NT2/D1 (cell line): ENCODE measurements around the gene DYNC2LI1.

Experiments
- SUZ12 ChIP-seq: IDR thresholded peaks from 2 replicates; pipeline ENCODE4 v1.6.1; 2011; ENCODE audit not compliant: insufficient read length, insufficient read depth; ENCODE audit errors: extremely low read depth
- YY1 ChIP-seq: IDR thresholded peaks from 2 replicates; pipeline ENCODE4 v1.6.1; 2011; ENCODE audit not compliant: insufficient read length, insufficient read depth
- ZNF274 ChIP-seq: IDR thresholded peaks from 2 replicates; pipeline ENCODE4 v1.6.1; 2011; ENCODE audit warnings: mild to moderate bottlenecking, low read depth, low read length

DNA sequence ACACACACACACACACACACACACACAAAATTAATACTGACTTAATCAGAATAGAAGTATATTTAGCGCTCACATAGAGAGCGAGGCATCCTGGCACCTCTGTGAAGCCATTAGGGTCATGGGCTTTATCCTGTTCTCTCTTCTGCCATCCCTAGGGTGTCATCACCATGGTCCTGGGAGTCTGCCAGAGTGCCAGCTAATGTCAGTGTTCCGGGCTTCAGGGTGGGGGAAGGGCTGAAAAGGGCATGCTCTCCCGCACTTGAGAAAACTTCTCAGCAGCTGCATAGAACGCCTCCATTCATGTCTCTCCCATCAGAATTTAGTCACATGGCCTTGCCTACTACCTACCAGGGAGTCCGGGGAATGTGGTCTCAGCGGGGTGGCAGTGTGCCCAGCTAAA lies 19.7 kb upstream of the DYNC2LI1 start:
- TF ChIP-seq YY1 (no peak), ZNF274 (no peak), SUZ12 (no peak)
